Upper lobe of left lung (tissue), 4 donors: ENCODE results near the gene CLPTM1L.

Experiments
- CTCF ChIP-seq, 6 experiments: fragments of 450-650 bp in 4 of 6; fragments of 200-600 bp in 2 of 6; sonication (generic) in 2 of 6; IDR thresholded peaks; one replicate each; pipeline ENCODE4 v1.5.1; 2016 to 2019; ENCODE audit warnings: antibody characterized with exemption in 6 of 6
- EP300 ChIP-seq, 4 donors: sonication (generic); formaldehyde crosslinking; IDR thresholded peaks; one replicate each; pipeline ENCODE4 v1.5.1; 2017; ENCODE audit warnings: antibody characterized with exemption in 4 of 4, control low read depth in 2 of 4

- TF ChIP-seq CTCF (IDR thresholded peaks at IDR 0.05) (no peak), EP300 (IDR thresholded peaks at IDR 0.05) (no peak)
These were observed 34.8 kb downstream of the CLPTM1L start for GRCh38 chr5:1310118-1310517.
